Choroid plexus epithelial cell (primary cell): ENCODE results near the gene WNT3A.

Experiments
- DNase-seq: peaks from one replicate; pipeline ENCODE4 v3.0.0-alpha.2; 2010; ENCODE audit warnings: low read depth
- H3K4me3 ChIP-seq: 2 replicates; pipeline ENCODE4 v1.5.1; 2011; ENCODE audit warnings: low read depth, mild to moderate bottlenecking, control low read depth, low read length, moderate library complexity
- TF ChIP-seq, protein P1 (sequence below): conservative IDR thresholded peaks from 2 replicates; pipeline ENCODE4 v1.5.1; 2011; ENCODE audit warnings: low read depth, mild to moderate bottlenecking, control low read depth, inconsistent platforms, low read length, moderate library complexity

WNT3A gene

DNA sequence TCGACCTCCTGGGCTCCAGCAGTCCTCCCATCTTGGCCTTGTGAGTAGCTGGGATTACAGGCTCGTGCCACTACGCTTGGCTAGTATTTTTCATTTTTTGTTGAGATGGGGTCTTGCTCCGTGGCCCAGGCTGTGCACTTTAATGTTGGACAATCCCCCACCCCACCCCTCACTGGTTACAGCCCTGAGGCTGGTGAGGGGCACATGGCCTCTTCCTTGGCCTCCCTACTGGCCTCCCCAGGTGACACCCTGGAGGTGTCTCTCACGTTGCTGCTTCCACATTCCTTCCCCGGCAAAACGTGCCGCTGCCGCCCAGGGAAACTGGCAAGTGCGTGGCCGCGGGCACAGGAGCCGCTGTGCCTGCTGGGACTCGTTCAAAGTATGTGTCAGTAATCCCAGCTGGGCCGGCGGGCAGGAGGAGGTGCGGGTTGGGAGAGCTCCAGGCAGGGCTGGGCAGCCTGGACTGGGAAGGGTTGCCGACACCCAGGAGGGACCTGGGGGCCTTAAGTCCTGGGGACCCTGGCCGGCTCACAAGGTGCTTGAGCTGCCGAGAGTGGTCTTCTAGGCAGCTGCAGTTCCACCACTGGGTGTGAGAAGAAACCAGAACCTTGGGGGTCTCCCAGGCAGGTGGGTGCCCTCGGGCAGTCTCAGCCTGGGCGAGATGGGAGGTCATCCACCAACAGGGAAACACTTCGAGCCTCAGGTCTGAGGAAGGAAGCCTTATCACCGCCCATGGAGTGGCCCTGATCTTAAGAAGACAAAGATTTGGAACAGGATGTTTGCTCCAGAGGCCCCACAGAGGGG is 6.5 kb downstream of the WNT3A start:
- H3K4me3 ChIP-seq = no peak overlapping the region
- TF ChIP-seq, protein P1, sequence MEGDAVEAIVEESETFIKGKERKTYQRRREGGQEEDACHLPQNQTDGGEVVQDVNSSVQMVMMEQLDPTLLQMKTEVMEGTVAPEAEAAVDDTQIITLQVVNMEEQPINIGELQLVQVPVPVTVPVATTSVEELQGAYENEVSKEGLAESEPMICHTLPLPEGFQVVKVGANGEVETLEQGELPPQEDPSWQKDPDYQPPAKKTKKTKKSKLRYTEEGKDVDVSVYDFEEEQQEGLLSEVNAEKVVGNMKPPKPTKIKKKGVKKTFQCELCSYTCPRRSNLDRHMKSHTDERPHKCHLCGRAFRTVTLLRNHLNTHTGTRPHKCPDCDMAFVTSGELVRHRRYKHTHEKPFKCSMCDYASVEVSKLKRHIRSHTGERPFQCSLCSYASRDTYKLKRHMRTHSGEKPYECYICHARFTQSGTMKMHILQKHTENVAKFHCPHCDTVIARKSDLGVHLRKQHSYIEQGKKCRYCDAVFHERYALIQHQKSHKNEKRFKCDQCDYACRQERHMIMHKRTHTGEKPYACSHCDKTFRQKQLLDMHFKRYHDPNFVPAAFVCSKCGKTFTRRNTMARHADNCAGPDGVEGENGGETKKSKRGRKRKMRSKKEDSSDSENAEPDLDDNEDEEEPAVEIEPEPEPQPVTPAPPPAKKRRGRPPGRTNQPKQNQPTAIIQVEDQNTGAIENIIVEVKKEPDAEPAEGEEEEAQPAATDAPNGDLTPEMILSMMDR = no peak
- DNase-seq = no peak

- H3K4me3 ChIP-seq = no peak overlapping the region
- TF ChIP-seq, protein P1 = no peak
- DNase-seq = peak; percentile 39
Measured at GRCh38 chr1:228013935-228014930, 7.4 kb downstream of the WNT3A start.

DNA sequence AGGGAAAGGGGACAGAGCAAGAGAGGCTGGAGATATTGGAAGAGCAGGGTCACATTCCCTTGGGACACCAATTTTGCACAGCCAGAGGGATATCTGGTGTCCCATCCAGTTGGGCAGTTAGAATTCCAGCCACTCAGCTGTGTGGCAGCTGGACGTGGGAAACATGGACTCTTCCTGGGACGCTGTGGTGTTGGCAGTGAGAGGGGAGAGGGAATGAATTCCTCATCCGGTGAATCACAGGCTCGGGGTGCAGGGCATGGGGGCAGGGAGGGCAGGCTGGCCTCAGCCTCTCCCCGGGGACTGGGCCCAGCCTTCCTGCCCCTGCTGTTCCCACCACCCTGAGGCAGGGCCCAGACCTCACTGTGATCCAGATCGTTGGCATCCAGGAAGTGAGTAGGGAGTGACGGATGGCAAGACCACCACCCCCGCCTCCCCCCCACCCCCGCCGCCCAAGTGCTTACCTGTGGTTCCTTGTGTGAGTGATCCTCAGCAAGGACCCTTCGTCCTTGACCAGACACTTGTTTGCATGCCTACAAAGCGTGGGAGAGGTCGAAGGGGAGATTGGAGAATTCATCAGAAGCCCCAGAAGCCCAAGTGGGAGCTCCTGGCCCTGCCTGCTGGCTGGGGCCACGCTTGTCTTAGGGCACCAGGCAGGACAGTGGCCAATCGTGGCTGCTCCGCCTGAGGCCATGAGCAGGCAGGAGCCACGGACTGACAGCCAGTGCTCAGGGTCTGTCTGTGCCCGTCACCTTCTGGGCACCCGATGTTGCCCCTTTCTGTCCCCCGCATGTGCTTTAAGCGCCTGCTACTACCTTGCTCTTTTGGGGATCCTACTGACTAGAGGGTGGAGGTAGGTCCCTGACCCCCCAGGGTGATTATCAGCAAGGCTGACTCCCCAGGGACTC is 8.7 kb downstream of the WNT3A start:
- DNase-seq = no peak
- TF ChIP-seq, protein P1 = no peak
- H3K4me3 ChIP-seq = no peak overlapping the region

DNA sequence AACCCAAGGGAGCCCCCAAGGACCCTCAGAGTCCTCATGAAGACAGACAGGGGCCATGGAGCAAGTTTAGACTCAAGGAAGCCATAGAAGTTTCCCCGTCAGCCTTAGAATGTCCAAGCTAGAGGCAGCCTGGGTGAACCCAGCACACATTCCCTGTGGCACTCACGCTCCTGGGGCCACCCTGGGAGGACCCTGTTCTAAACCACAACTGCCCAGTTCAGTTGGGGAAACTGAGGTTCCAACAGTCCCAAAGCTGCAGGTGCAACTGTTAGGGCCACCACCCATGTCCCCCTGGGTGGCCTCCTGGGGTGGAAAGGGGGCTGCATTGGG is 9.3 kb downstream of the WNT3A start:
- TF ChIP-seq, protein P1 = no peak
- H3K4me3 ChIP-seq = no peak overlapping the region
- no peak for DNase-seq

GRCh38 chr1:228016653-228017355 is 10.0 kb downstream of the WNT3A start:
- no peak overlapping the region for H3K4me3 ChIP-seq
- TF ChIP-seq, protein P1 = no peak
- no peak for DNase-seq
